Stomach (tissue), 4 donors: Measurements from ENCODE around the gene GCK.

Experiments
- EP300 ChIP-seq: sonication (generic); formaldehyde crosslinking; IDR thresholded peaks from one replicate; pipeline ENCODE4 v1.6.1; 2017; ENCODE audit warnings: antibody characterized with exemption
- POLR2AphosphoS5 ChIP-seq, 3 donors: sonication (generic); formaldehyde crosslinking; IDR thresholded peaks; one replicate each; pipeline ENCODE4 v1.6.1; 2016; ENCODE audit warnings: antibody characterized with exemption in 3 of 3
- TF ChIP-seq, protein P1 (sequence below), 7 experiments: fragments of 450-650 bp in 4 of 7; fragments of 200-600 bp in 3 of 7; sonication (generic) in 3 of 7; IDR thresholded peaks; one replicate each; pipeline ENCODE4 v1.5.1; 2016 to 2019; ENCODE audit warnings: antibody characterized with exemption in 7 of 7, control low read depth in 2 of 7, mild to moderate bottlenecking in 1 of 7

DNA sequence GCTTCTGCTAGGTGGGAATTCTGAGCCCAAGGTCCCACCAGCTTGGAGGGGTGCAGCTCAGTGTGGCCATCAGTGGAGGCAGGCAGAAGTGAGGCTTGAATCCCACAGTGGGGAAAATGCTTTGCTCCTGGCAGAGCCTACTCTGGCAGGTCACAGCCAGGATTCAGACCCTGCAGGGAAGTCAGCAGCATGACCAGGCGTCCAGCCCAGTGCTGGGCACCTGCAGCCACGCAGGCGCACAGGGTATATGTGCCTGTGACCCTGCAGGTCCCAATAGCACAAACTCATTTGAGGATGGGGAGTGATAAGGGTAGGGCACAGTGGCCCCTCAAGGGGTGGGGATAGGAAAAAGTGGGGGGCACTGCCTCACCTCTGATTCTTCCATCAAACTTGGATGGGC, 93.5 kb downstream of the GCK start:
- TF ChIP-seq, protein P1, sequence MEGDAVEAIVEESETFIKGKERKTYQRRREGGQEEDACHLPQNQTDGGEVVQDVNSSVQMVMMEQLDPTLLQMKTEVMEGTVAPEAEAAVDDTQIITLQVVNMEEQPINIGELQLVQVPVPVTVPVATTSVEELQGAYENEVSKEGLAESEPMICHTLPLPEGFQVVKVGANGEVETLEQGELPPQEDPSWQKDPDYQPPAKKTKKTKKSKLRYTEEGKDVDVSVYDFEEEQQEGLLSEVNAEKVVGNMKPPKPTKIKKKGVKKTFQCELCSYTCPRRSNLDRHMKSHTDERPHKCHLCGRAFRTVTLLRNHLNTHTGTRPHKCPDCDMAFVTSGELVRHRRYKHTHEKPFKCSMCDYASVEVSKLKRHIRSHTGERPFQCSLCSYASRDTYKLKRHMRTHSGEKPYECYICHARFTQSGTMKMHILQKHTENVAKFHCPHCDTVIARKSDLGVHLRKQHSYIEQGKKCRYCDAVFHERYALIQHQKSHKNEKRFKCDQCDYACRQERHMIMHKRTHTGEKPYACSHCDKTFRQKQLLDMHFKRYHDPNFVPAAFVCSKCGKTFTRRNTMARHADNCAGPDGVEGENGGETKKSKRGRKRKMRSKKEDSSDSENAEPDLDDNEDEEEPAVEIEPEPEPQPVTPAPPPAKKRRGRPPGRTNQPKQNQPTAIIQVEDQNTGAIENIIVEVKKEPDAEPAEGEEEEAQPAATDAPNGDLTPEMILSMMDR (IDR thresholded peaks at IDR 0.05), result no peak
- TF ChIP-seq EP300 (no peak), POLR2AphosphoS5 (IDR thresholded peaks at IDR 0.05) (no peak)
